GM12872 (cell line): ENCODE data around the gene SAPCD1.

Source experiments
- TF ChIP-seq, protein P1 (sequence below): IDR thresholded peaks from 3 replicates; pipeline ENCODE4 v1.5.1; 2011; ENCODE audit warnings: low read depth, mild to moderate bottlenecking, low read length, moderate library complexity; ENCODE audit not compliant: insufficient read depth

SAPCD1 gene

DNA sequence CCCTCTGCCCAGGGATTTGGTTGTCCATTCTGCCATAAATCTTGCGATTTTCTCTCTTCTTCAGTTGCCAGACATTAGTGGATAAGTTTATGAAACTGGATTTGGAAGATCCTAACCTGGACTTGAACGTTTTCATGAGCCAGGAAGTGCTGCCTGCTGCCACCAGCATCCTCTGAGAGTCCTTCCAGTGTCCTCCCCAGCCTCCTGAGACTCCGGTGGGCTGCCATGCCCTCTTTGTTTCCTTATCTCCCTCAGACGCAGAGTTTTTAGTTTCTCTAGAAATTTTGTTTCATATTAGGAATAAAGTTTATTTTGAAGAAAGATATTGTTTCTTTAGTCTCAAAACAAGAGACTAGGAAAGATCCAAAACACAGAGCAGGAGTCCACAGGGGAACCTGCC lies at the start of gene SAPCD1:
SAPCD1 (plus strand) TSS at position 301 of the 400 bp plus-strand sequence. CDS start 399 bp downstream, outside the sequence.
- TF ChIP-seq, protein P1, sequence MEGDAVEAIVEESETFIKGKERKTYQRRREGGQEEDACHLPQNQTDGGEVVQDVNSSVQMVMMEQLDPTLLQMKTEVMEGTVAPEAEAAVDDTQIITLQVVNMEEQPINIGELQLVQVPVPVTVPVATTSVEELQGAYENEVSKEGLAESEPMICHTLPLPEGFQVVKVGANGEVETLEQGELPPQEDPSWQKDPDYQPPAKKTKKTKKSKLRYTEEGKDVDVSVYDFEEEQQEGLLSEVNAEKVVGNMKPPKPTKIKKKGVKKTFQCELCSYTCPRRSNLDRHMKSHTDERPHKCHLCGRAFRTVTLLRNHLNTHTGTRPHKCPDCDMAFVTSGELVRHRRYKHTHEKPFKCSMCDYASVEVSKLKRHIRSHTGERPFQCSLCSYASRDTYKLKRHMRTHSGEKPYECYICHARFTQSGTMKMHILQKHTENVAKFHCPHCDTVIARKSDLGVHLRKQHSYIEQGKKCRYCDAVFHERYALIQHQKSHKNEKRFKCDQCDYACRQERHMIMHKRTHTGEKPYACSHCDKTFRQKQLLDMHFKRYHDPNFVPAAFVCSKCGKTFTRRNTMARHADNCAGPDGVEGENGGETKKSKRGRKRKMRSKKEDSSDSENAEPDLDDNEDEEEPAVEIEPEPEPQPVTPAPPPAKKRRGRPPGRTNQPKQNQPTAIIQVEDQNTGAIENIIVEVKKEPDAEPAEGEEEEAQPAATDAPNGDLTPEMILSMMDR = no peak

DNA sequence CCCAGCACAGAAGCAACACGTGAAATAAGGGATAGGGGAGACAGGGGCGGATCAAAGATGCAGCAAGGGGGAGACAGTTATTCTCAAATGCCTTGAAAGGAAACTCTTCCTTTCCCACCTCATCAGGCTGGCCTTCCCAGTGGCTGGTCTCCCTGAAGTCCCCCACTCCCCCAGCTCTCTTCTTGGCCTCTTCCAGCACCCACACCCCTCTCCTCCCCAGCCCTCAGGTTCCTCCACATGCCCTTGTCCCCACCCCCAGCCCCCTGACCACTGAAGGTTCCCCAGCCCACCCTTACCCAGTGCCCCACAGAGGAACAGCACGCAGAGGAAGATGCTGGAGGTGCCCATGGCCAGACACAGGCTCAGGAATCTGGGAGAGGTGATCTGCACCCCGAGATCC lies 49.0 kb upstream of the SAPCD1 start:
- TF ChIP-seq, protein P1 = no peak

DNA sequence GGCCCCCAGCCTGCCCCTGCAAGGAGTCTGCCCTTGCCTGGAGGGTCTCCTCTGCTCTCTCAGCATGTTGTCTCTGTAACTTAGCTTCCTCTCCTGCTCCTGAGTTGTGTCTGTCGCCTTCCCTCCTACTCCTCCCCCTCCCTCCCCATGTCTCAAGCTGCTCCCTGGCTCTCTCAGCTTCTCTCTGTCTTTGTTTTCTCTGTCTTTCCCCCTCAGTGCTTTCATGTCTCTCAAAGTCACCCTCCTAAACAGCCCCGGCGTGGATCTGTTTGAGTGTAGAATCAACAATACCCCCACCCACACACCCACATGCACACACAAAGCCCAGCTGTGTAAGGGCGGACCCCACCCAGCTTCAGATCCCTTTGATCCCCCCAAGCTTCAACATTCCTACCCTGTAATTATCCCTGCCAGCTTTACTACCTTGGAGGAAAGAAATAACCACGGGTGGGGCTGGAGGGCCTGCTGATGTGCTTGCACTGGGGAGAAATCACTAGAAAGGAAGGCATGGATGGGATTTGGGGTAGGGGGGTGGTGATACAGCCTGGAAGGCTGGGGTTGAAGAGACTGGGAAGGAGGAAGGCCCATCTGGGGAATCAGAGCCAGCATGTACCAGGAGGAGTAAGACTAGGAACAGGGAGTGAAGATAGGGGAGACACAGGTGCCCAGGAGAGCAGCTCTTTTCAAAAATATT lies 48.3 kb upstream of the SAPCD1 start:
- TF ChIP-seq, protein P1 = no peak

DNA sequence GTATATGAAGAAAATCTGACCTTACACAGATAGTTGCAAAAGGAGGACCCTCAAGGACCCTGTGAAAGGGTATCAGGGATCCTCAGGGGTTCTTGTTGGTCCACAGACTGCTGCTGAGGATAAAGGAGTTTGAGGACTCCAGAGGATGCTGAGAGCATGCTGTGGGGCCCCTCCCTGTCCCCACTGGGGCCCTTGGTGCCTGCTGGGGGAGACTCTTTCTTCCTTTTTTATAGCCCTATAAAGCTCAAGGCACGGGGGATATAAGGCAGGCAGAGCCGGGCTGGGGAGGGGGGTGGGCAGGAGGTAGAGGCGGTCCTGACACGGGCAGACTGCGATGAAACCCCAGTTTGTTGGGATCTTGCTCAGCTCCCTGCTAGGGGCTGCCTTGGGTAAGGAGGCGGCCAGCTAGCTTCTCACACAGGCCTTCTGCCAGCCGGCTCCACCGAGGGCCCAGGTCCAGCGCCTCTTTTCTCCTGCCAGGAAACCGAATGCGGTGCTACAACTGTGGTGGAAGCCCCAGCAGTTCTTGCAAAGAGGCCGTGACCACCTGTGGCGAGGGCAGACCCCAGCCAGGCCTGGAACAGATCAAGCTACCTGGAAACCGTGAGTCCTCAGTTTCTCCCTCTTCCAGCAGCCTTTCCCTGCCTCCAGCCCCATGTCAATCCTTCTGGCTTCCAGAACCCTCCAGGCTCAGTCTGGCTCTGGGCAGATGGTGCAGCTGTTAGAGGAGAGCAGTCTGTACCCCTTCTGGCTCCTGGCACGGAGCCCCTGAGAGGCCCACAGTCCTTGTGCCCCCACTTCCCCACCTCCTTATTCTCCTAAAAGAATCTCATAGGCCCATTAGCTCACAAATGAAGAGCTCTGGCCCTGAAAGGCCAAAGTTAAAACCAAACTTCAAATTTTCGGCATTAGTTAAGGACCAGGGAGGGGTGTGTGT lies 47.2 kb upstream of the SAPCD1 start, which contains the start of gene LY6G6D:
LY6G6D (plus strand) TSS at position 327 of the 937 bp plus-strand sequence; CDS start at position 335, 8 bp downstream.
- TF ChIP-seq, protein P1 = no peak

DNA sequence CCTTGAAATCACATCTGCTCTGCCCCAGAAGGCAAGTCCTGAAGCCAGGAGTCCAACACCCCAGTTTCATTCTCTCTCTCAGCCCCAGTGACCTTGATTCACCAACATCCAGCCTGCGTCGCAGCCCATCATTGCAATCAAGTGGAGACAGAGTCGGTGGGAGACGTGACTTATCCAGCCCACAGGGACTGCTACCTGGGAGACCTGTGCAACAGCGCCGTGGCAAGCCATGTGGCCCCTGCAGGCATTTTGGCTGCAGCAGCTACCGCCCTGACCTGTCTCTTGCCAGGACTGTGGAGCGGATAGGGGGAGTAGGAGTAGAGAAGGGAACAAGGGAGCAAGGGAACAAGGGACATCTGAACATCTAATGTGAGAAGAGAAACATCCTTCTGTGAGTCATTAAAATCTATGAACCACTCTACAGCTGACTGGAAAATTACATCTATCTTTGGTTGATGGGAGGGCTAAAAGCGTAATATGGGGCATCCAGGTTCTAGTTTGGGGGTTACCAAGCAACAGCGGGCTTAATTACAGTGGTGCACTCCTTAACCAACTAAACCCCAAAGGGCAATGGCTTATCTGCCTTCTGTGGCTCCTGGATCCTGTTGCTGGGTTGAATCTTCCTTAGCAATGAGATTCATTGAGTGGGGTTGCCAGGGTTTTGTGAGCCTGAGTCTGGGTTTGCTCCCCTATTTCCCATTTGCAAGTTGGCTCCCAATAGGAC lies 44.8 kb upstream of the SAPCD1 start:
- TF ChIP-seq, protein P1 = no peak

DNA sequence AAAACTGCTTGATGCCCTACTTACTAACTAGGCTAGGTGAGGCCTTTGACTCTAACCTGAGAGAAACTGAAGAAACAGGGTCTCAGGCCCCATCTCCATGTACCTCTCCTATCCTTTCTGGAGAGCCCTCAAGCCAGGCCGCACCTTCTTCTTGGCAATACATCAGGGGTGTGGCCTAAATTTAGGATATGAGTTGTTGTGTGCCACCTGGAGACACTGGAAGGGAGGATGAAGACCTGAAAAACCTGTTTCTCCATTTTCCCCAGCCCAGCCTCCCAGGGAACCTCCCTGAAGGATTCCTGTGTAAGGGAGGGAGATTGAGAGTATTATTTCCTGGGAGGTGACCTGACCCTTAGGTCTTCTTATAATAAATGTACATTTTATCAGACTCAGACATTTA lies 44.2 kb upstream of the SAPCD1 start:
- TF ChIP-seq, protein P1 = no peak

DNA sequence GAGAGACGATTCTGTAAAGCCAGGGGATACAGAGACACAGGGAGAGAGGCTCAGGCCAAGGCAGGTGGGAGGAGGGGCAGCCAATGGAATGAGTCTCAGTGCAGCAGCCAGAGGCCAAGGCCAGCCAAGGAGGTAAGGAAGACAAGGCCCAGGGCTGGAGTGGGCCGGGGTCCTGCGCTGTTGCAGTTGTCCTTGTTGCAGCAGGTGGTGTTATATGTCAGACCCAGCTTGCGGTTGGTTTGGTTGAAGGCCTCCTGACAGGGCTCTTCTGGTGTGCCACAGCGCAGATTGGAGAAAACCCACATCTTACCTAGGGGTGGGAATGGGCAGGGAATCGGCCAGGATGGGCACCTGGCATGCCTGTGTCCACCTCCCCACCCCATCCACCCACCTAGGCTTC lies 43.5 kb upstream of the SAPCD1 start:
- TF ChIP-seq, protein P1 = no peak
